Measurements from ENCODE around the gene E2F1.

The E2F1 gene

GRCh38 chr20:33687370-33687915, 1.3 kb upstream of the E2F1 start:
- no peak for DNase-seq (ENCODE audit: low read depth in 2 of 2)

- DNase-seq (ENCODE audit: low read depth in 2 of 2) = no peak
Observed at GRCh38 chr20:33686984-33687366, 790 bp upstream of the E2F1 start.

- DNase-seq (ENCODE audit: low read depth in 2 of 2) = no peak
Observed at GRCh38 chr20:33685328-33686099, 671 bp downstream of the E2F1 start.

- DNase-seq (ENCODE audit: low read depth in 2 of 2) = no peak
Observed at GRCh38 chr20:33684533-33685327, 1.5 kb downstream of the E2F1 start.

- no peak for DNase-seq (ENCODE audit: low read depth in 2 of 2)
Observed at GRCh38 chr20:33681728-33682353, 4.3 kb downstream of the E2F1 start.

- no peak for DNase-seq (ENCODE audit: low read depth in 2 of 2)
Observed at GRCh38 chr20:33681288-33681687, 4.9 kb downstream of the E2F1 start.

GRCh38 chr20:33680686-33681085, 5.5 kb downstream of the E2F1 start:
- DNase-seq (ENCODE audit: low read depth in 2 of 2) = no peak

GRCh38 chr20:33679758-33680485, 6.3 kb downstream of the E2F1 start:
- no peak for DNase-seq (ENCODE audit: low read depth in 2 of 2)

GRCh38 chr20:33677991-33678702, 8.0 kb downstream of the E2F1 start:
- DNase-seq (ENCODE audit: low read depth in 2 of 2) = no peak

- DNase-seq (ENCODE audit: low read depth in 2 of 2) = no peak
Observed at GRCh38 chr20:33676652-33677645, 9.2 kb downstream of the E2F1 start.

GRCh38 chr20:33676121-33676520, 10.1 kb downstream of the E2F1 start:
- no peak for DNase-seq (ENCODE audit: low read depth in 2 of 2)

- DNase-seq (ENCODE audit: low read depth in 2 of 2) = no peak
Observed at GRCh38 chr20:33675136-33675959, 10.8 kb downstream of the E2F1 start.

GRCh38 chr20:33674294-33675135, 11.7 kb downstream of the E2F1 start, which contains the start of gene NECAB3:
Gene NECAB3 (minus strand): TSS chr20:33674428. CDS start chr20:33674352, 76 bp downstream.
- peak; percentile 41 to 49 for DNase-seq (ENCODE audit: low read depth in 2 of 2)

GRCh38 chr20:33673410-33674293, 12.5 kb downstream of the E2F1 start:
- no peak for DNase-seq (ENCODE audit: low read depth in 2 of 2)

GRCh38 chr20:33673114-33673409, 13.1 kb downstream of the E2F1 start:
- no peak for DNase-seq (ENCODE audit: low read depth in 2 of 2)

GRCh38 chr20:33672426-33673113, 13.6 kb downstream of the E2F1 start:
- no peak for DNase-seq (ENCODE audit: low read depth in 2 of 2)

Data from fibroblast of skin of left quadriceps (primary cell).